Activated naive CD4-positive, alpha-beta T cell treated with anti-CD3 and anti-CD28 coated beads, Interleukin-2, amount 50 U/mL, for 16 hours (primary cell): Measurements from ENCODE around the gene SLC39A11.
"Not testable (repeated sequence)": the region's sequence is repeated elsewhere in the genome, so short reads cannot be mapped to it uniquely, and the experiment has no call there.

Experiments used
- DNase-seq: peaks from one replicate; pipeline ENCODE4 v3.0.0-alpha.2; 2020

Gene SLC39A11

DNA sequence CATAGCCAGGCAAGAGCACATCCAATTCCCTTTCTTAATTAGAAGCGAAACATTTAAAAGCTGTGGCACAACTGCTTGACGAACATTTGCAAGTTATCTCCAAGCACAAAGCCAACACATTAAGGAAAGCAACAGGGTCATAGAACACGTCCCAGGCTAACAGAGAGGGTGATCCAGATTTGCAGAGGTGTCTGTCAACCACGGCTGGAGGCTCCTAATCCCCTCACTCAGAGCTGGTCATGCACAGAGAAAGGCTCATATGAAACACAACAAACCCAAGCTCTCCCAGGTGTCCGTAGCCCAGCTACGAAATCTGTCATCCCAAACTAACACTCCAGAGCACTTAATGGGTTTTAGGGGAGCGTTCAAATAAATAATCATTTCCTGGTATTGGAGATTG, 276.1 kb downstream of the SLC39A11 start:
- no peak for DNase-seq

DNA sequence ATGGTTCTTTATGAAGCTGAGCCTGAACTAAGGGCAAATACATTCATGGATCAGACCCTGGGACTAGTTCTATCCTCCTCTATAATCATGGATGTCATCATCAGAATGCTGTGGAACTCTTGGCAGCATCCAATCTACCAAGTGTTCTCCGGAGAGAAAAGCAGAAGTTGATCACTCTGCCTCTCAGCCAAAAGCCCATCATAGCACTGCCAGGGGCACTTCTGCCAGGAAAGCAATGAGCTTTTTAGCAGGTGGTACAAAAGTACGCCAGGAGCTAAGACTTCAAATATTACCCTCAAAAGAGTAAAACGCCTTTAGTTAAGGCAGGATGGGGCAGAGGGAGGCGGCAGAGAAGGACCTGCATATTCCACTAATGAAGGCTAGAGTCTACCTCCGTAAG, 279.0 kb downstream of the SLC39A11 start:
- DNase-seq, result no peak

GRCh38 chr17:72812823-72813222, 279.7 kb downstream of the SLC39A11 start:
- DNase-seq, result no peak

- DNase-seq, result no peak
These were observed 280.4 kb downstream of the SLC39A11 start for GRCh38 chr17:72811976-72812687.

DNA sequence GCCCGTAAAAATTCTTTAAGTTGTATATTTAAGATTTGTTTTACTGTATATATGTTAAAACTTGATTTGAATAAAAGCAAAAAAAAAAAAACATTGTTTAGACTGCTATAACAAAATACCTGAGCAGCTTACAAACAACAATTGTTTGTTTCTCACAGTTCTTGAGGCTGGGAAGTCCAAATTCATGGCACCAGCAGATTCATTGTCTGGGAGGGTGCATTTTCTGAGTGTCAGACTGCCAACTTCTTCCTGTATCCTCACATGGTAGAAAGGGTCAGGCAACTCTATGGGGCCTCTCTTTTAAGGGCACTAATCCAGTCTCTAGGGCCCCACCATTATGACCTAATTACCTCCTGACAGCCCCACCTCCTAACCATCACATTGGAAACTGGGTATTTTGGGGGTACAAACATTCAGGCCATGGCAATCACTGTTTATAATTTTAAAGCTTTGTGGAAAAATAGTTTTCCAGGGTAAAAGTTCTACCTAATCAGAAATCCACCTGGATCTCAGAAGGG, 281.4 kb downstream of the SLC39A11 start:
- DNase-seq, result no peak

DNA sequence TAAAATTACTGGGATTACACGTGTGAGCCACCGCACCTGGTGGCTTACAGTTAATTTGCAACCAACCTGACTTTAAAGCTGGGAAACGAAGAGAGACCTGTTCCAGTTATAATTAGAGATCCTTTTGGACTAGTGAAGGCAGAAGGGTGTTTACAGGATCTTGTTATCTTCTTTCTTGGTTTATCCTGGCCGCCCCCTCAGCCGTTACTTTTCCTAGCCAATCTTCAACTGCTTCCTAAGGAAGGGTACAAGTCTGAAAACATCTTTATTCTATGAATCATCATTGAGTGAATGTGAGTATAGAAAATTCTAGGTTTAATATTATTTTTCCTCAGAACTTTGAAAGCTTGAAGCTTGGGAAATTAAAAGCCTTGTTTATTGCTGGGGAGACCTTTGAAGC, 286.5 kb downstream of the SLC39A11 start:
- no peak for DNase-seq

- no peak for DNase-seq
These were observed 287.4 kb downstream of the SLC39A11 start for GRCh38 chr17:72804949-72805707.

- no peak for DNase-seq
These were observed 289.8 kb downstream of the SLC39A11 start for GRCh38 chr17:72802726-72803125.

GRCh38 chr17:72797142-72797541, 295.3 kb downstream of the SLC39A11 start:
- DNase-seq, result no peak

GRCh38 chr17:72795941-72796340, 296.5 kb downstream of the SLC39A11 start:
- no peak for DNase-seq

- DNase-seq, result no peak
These were observed 298.3 kb downstream of the SLC39A11 start for GRCh38 chr17:72794152-72794551.

DNA sequence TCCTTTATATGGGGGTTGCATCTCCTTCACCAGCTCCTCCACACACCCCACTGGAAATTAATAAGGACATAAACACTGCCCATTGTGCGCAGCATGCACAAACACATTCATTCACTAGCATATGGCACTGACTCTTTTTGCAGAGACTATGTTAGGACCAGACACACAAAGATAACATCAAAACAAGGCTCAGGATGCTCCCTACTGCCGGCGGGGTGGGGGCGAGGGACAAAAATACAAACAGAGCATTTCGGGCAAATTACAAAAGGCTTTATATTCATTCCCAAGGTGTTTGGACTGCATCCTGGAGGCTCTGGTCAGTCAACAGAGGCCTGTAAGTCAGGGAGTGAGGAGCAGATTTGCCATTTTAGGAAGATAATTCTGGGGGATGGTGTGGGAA, 299.7 kb downstream of the SLC39A11 start:
- no peak for DNase-seq

DNA sequence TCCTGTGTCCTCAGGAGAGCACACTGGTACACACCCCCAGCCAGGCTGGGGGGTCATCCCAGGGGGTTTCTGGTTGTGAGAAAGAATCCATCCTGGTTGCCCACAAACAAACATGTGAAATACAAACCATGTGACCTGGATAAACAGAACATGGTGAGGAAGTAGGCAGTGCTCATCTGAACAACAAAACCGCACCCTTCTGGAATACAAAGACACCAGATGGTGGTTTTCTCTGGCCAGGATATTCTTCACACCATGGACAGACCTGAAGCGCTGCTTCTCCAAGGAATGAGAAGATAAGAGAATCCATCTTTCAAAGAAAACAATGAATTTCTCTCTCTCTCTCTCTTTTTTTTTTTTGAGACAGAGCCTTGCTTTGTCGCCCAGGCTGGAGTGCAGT, 302.3 kb downstream of the SLC39A11 start:
- no peak for DNase-seq

GRCh38 chr17:72789711-72790110, 302.8 kb downstream of the SLC39A11 start:
- DNase-seq, result no peak

DNA sequence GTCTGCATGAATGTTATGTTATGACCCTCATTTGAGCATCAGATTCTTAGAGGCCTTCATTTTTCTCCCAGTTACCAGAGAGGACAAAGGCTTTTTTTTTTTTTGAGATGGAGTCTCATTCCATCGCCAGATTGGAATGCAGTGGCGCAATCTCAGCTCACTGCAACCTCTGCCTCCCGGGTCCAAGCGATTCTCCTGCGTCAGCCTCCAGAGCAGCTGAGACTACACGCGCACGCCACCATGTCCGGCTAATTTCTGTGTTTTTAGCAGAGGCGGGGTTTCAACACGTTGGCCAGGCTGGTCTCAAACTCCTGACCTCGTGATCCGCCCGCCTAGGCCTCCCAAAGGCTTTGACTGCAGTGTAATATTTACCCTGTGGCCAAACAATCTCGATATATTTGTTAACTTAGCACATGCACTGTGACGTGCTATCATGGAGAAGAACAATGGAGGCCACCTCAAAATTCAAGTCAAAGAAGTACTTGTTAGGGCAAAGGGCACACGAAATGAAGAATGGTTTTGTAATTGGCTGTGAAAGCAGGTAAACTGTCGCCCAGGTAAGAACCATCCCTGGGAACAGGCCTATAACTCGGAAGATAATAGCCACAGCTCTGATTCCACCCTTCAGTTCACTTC, 303.4 kb downstream of the SLC39A11 start:
- no peak for DNase-seq

- DNase-seq, result no peak
These were observed 306.3 kb downstream of the SLC39A11 start for GRCh38 chr17:72786209-72786608.

GRCh38 chr17:72782985-72783701, 309.3 kb downstream of the SLC39A11 start:
- DNase-seq, result no peak

DNA sequence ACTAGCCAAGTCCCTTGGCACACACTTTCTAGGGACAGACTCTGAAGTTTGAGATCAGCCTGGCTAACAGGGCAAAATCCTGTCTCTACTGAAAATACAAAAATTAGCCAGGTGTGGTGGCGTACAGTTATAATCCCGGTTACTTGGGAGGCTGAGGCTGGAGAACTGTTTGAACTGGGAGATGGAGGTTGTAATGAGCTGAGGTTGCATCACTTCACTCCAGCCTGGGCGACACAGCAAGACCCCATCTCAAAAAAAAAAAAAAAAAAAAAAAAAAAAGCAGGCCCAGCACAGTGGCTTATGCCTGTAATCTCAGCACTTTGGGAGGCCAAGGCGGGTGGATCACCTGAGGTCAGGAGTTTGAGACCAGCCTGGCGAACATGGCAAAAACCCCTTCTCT, 310.1 kb downstream of the SLC39A11 start:
- DNase-seq, result not testable (repeated sequence)

DNA sequence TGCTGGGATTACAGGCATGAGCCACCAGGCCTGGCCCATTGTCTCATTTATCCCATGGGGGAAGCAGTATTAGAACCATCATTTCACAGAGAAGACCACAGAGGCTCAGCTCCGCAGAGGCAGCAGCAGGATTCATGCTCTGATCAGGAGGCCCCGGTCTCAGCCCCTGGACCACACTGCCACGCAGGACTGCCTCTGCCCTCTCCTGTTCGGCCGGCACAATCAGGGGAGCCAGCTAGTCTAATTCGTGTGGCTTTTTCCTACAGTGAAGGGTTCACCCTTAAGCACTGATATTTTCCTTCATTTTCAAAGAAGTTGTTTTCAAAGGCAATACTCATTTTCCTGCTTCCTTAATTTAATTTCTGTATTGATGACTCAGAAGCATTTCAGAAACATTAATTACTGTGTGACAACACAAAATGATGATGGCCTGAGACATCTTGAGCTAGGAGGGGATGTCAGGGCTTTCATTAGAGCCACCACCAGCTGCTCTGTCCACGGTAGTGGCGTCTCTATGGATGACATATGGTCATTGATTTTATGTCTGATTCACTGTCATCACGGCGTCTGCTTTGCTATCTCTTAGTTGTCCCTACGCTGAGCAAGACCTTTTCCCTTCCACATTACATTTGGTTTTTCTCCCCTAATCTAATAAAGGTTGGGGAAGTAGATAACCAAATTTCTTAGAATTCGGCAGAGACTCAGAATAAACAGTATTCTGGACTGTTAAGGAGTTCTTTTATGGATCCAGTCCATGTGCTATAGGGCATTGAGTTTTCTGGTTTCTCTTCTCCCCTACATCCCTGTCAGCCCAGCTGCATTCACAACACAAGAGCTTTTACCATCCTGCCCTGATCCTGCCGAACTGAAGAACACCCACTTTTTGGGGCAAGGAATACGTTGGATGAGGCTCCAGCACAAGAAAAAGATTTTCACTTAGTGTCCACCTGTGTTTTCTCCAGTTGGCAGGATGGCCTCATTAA, 314.0 kb downstream of the SLC39A11 start:
- DNase-seq, result no peak

DNA sequence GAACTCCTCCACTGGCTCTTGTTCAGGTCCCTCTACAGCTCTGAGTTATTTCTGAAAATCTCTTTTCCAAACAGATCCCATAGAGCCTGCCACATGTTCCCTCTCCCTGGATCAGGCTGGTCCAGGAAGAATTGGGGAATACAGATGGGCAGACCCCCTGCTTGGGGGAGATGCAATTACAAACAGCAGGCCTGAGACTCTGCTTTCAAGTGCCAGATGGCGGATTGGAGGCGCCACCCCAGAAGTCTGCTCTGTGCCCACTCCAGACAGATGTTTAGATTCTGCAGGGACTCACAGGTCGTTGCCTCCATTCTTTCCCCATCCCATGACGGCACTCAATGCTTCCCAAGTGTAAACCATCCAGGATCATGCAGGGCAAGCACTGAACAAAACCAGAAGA, 316.6 kb downstream of the SLC39A11 start:
- no peak for DNase-seq

DNA sequence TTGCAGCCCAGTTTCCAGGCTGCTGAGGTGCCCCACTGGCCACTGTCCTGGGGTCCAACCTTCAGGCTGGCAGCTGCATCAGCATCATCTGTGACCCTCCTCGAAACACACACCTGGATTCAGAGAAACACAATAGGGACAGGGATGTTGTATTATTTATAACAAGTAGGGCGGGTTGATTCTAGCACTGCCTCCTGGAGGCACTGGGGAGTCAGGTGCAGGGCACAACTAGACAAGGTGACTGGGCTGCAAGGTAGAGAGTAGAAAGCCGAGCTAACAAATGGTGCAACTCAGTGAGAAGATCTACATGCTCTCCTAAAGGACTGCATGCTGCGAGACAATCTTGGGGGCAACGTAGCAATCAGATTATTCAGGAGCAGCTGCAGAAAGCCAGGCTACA, 317.3 kb downstream of the SLC39A11 start:
- no peak for DNase-seq

GRCh38 chr17:72774236-72774635, 318.3 kb downstream of the SLC39A11 start:
- DNase-seq, result no peak
